PFSK-1 (cell line): ENCODE results near the gene UCP2.

ENCODE experiments used
- FOXP2 ChIP-seq: optimal IDR thresholded peaks from 2 replicates; pipeline ENCODE3; 2011; ENCODE audit warnings: borderline replicate concordance, control low read depth, inconsistent platforms; ENCODE audit not compliant: insufficient read depth; ENCODE audit errors: extremely low read length, extremely low read depth
- POLR2AphosphoS5 ChIP-seq: IDR thresholded peaks from 2 replicates; pipeline ENCODE4 v1.6.1; 2012; ENCODE audit warnings: low read depth, mild to moderate bottlenecking, control low read depth, low read length, moderate library complexity
- REST ChIP-seq, 2 experiments: IDR thresholded peaks; 2 replicates each; pipeline versions ENCODE4 v1.6.1 to v1.8.0; 2011 to 2012; ENCODE audit warnings: low read depth in 2 of 2, low read length in 2 of 2, control low read depth in 1 of 2, inconsistent platforms in 1 of 2, mild to moderate bottlenecking in 1 of 2, moderate library complexity in 1 of 2; ENCODE audit not compliant: insufficient read depth in 1 of 2
- SIN3A ChIP-seq: IDR thresholded peaks from 2 replicates; pipeline ENCODE4 v1.6.1; 2012; ENCODE audit warnings: mild to moderate bottlenecking, low read length, moderate library complexity, borderline replicate concordance; ENCODE audit not compliant: insufficient read depth
- TAF1 ChIP-seq: IDR thresholded peaks from 2 replicates; pipeline ENCODE4 v1.6.1; 2012; ENCODE audit warnings: low read length, control low read depth, borderline replicate concordance; ENCODE audit not compliant: insufficient read depth

GRCh38 chr11:73949912-73950311 is 32.7 kb downstream of the UCP2 start:
- TF ChIP-seq SIN3A (no peak), POLR2AphosphoS5 (no peak), REST (IDR thresholded peaks at IDR 0.05; ENCODE audit: insufficient read depth in 1 of 2, low read depth in 2 of 2, low read length in 2 of 2) (no peak), TAF1 (no peak), FOXP2 (no peak)
